ENCODE results near the gene RYR1. TPM values are rescaled to one million over a fixed set of nuclear protein-coding genes. Genes with fewer than 3 reads are reported as not detected.

The RYR1 gene
- total and polyA plus RNA-seq, 10 of the 15 experiments (the other 5 are each of a cell fraction or from before 2014, with no cell fraction given): under 0.01 to 0.32 (median 0.07) TPM; not detected in 1

GRCh38 chr19:38469151-38469550, 35.7 kb downstream of the RYR1 start:
- H3K79me2 ChIP-seq (ENCODE audit: control insufficient read depth, insufficient read depth, low read length): no peaks in the 10 kb centered on the region
- no peaks in the 10 kb centered on the region; a peak in 1 of 4 replicates for H3K27me3 ChIP-seq (replicated peaks in 1 of 2; ENCODE audit: control insufficient read depth in 2 of 2, insufficient read depth in 2 of 2, low read length in 1 of 2)
- no peak overlapping the region for H3K9ac ChIP-seq (ENCODE audit: control insufficient read depth, insufficient read depth, low read length)
- no peak for TF ChIP-seq EED (IDR thresholded peaks at IDR 0.05; ENCODE audit: low read depth)
- TF ChIP-seq CHD1 (IDR thresholded peaks at IDR 0.05; ENCODE audit: low read depth, low read length): no peak
- no peak for TF ChIP-seq FOS (IDR thresholded peaks at IDR 0.05; ENCODE audit: borderline replicate concordance, extremely low read depth, insufficient read length)
- TF ChIP-seq ZNF207 (IDR thresholded peaks at IDR 0.05; ENCODE audit: borderline replicate concordance): no peak
- no peak for TF ChIP-seq SPI1 (IDR thresholded peaks at IDR 0.05; ENCODE audit: borderline replicate concordance, insufficient read depth, low read depth, low read length)
- TF ChIP-seq CHD2 (IDR thresholded peaks at IDR 0.05; ENCODE audit: borderline replicate concordance, low read depth, low read length): no peak
- TF ChIP-seq LARP7 (IDR thresholded peaks at IDR 0.05): no peak
- no peak overlapping the region for H2AFZ ChIP-seq (ENCODE audit: control insufficient read depth, low read depth, low read length)
- H3K9me3 ChIP-seq (replicated peaks; ENCODE audit: control insufficient read depth, insufficient read depth, low read length): no peaks in the 10 kb centered on the region
- in situ Hi-C loops (cut with MboI) (no loop called here), intact Hi-C loops (cut with micrococcal nuclease; ENCODE audit: unreplicated experiment) (no loop called here)
- FAIRE-seq: no peak
- CTCF ChIA-PET: no interaction called here
- ATAC-seq: no peak
- H3K4me1 ChIP-seq (ENCODE audit: control insufficient read depth, insufficient read depth, low read length): no peaks in the 10 kb centered on the region
- RAD21 ChIA-PET (ENCODE audit: unreplicated experiment): no interaction called here
- no peak overlapping the region for H3K4me2 ChIP-seq (ENCODE audit: control insufficient read depth, insufficient read depth)
- SMC1A ChIA-PET (ENCODE audit: uncharacterized antibody, unreplicated experiment): interaction anchor here (1.1 kb wide), 1 partner anchor 185 kb away, joined by 3 read pairs; no protein-coding TSS in a partner anchor
- no peak overlapping the region for H3K27ac ChIP-seq (ENCODE audit: control insufficient read depth, insufficient read depth)
- no peak overlapping the region for H3K4me3 ChIP-seq
- no TSS peak for BruUV-seq (replicated peaks)
- no peaks in the 10 kb centered on the region for H3K36me3 ChIP-seq (ENCODE audit: control insufficient read depth in 2 of 2, insufficient read depth in 2 of 2, low read length in 1 of 2)
- POLR2A ChIA-PET: no interaction called here
- 0% methylated on average over 5 of the region's 5 CpGs for WGBS (ENCODE audit: insufficient coverage, insufficient replicate concordance, low lambda C conversion rate, missing lambda C conversion rate)
- DNase-seq (ENCODE audit: low read depth, low spot score): no peak
- no peaks in the 10 kb centered on the region for H4K20me1 ChIP-seq (ENCODE audit: control insufficient read depth, insufficient read depth)

- intact Hi-C loops (cut with micrococcal nuclease; ENCODE audit: unreplicated experiment): no loop called here
- no peaks in the 10 kb centered on the region for H3K4me1 ChIP-seq (ENCODE audit: control insufficient read depth, insufficient read depth, low read length)
- SMC1A ChIA-PET (ENCODE audit: uncharacterized antibody, unreplicated experiment): no interaction called here
- no peak overlapping the region for H3K4me3 ChIP-seq
- ATAC-seq (no peak), FAIRE-seq (no peak), DNase-seq (ENCODE audit: low read depth, low spot score) (no peak)
- WGBS (ENCODE audit: insufficient coverage, insufficient replicate concordance, low lambda C conversion rate, missing lambda C conversion rate): 41% methylated on average over 12 of the region's 12 CpGs
- H2AFZ ChIP-seq (ENCODE audit: control insufficient read depth, low read depth, low read length): no peak overlapping the region
- no peak overlapping the region for H3K9ac ChIP-seq (ENCODE audit: control insufficient read depth, insufficient read depth, low read length)
- CTCF ChIA-PET: no interaction called here
- RAD21 ChIA-PET (ENCODE audit: unreplicated experiment): interaction anchor here (0.7 kb wide), 1 partner anchor 156 kb away, joined by 3 read pairs; no protein-coding TSS in a partner anchor
- TF ChIP-seq BACH1 (IDR thresholded peaks at IDR 0.05; ENCODE audit: borderline replicate concordance) (no peak), RB1 (IDR thresholded peaks at IDR 0.05; ENCODE audit: borderline replicate concordance) (no peak), RAD51 (IDR thresholded peaks at IDR 0.05) (no peak), NR2C2 (IDR thresholded peaks at IDR 0.05; ENCODE audit: borderline replicate concordance, control insufficient read depth, insufficient read length, low read depth) (no peak), NBN (IDR thresholded peaks at IDR 0.05) (no peak)
- TF ChIP-seq, protein P1, sequence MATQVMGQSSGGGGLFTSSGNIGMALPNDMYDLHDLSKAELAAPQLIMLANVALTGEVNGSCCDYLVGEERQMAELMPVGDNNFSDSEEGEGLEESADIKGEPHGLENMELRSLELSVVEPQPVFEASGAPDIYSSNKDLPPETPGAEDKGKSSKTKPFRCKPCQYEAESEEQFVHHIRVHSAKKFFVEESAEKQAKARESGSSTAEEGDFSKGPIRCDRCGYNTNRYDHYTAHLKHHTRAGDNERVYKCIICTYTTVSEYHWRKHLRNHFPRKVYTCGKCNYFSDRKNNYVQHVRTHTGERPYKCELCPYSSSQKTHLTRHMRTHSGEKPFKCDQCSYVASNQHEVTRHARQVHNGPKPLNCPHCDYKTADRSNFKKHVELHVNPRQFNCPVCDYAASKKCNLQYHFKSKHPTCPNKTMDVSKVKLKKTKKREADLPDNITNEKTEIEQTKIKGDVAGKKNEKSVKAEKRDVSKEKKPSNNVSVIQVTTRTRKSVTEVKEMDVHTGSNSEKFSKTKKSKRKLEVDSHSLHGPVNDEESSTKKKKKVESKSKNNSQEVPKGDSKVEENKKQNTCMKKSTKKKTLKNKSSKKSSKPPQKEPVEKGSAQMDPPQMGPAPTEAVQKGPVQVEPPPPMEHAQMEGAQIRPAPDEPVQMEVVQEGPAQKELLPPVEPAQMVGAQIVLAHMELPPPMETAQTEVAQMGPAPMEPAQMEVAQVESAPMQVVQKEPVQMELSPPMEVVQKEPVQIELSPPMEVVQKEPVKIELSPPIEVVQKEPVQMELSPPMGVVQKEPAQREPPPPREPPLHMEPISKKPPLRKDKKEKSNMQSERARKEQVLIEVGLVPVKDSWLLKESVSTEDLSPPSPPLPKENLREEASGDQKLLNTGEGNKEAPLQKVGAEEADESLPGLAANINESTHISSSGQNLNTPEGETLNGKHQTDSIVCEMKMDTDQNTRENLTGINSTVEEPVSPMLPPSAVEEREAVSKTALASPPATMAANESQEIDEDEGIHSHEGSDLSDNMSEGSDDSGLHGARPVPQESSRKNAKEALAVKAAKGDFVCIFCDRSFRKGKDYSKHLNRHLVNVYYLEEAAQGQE (IDR thresholded peaks at IDR 0.05; ENCODE audit: low read depth, low read length): no peak
- TF ChIP-seq, protein P2, sequence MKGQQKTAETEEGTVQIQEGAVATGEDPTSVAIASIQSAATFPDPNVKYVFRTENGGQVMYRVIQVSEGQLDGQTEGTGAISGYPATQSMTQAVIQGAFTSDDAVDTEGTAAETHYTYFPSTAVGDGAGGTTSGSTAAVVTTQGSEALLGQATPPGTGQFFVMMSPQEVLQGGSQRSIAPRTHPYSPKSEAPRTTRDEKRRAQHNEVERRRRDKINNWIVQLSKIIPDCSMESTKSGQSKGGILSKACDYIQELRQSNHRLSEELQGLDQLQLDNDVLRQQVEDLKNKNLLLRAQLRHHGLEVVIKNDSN (IDR thresholded peaks at IDR 0.05; ENCODE audit: borderline replicate concordance, extremely low read length, insufficient read depth, low read depth, low read length): no peak
- H3K27ac ChIP-seq (ENCODE audit: control insufficient read depth, insufficient read depth): no peak overlapping the region
- H3K4me2 ChIP-seq (ENCODE audit: control insufficient read depth, insufficient read depth): no peak overlapping the region
- H3K79me2 ChIP-seq (ENCODE audit: control insufficient read depth, insufficient read depth, low read length): no peaks in the 10 kb centered on the region
- no TSS peak for BruUV-seq (replicated peaks)
- in situ Hi-C loops (cut with MboI): no loop called here
- H4K20me1 ChIP-seq (ENCODE audit: control insufficient read depth, insufficient read depth): no peaks in the 10 kb centered on the region
- H3K9me3 ChIP-seq (replicated peaks; ENCODE audit: control insufficient read depth, insufficient read depth, low read length): no peaks in the 10 kb centered on the region
- POLR2A ChIA-PET: no interaction called here
- no peaks in the 10 kb centered on the region; a peak in 1 of 4 replicates for H3K27me3 ChIP-seq (replicated peaks in 1 of 2; ENCODE audit: control insufficient read depth in 2 of 2, insufficient read depth in 2 of 2, low read length in 1 of 2)
- no peaks in the 10 kb centered on the region for H3K36me3 ChIP-seq (ENCODE audit: control insufficient read depth in 2 of 2, insufficient read depth in 2 of 2, low read length in 1 of 2)
These were observed 37.4 kb downstream of the RYR1 start for GRCh38 chr19:38470788-38471480.
